Measurements from ENCODE around the gene SHC3.

Gene SHC3

GRCh38 chr9:89022902-89023301 is 155.7 kb downstream of the SHC3 start:
- Mint-ChIP-seq H3K27me3 (ENCODE audit: low read depth) (no peaks in the 10 kb centered on the region), H3K4me3 (no peak overlapping the region), H3K9me3 (peaks cover 6% of the 10 kb centered on the region), H3K4me1 (peaks cover 22% of the 10 kb centered on the region), H3K36me3 (ENCODE audit: low read depth) (no peaks in the 10 kb centered on the region), H3K27ac (peak overlapping the region in 2 of 3 experiments; percentile 67 to 89)
- no peak for TF ChIP-seq CTCF (IDR thresholded peaks at IDR 0.05; ENCODE audit: unreplicated experiment in 3 of 3)

- Mint-ChIP-seq H3K27me3 (ENCODE audit: low read depth) (no peaks in the 10 kb centered on the region), H3K27ac (peak overlapping the region; percentile 48 to 89 (median 67)), H3K4me1 (peaks cover 22% of the 10 kb centered on the region), H3K4me3 (no peak overlapping the region), H3K9me3 (peaks cover 9% of the 10 kb centered on the region), H3K36me3 (ENCODE audit: low read depth) (no peaks in the 10 kb centered on the region)
- no peak for TF ChIP-seq CTCF (IDR thresholded peaks at IDR 0.05; ENCODE audit: unreplicated experiment in 3 of 3)
These were observed 156.4 kb downstream of the SHC3 start for GRCh38 chr9:89022001-89022759.

- H3K27me3 Mint-ChIP-seq (ENCODE audit: low read depth) = no peaks in the 10 kb centered on the region
These were observed 157.3 kb downstream of the SHC3 start for GRCh38 chr9:89021154-89021803.

GRCh38 chr9:89020754-89021153 is 157.9 kb downstream of the SHC3 start:
- Mint-ChIP-seq H3K27ac (peak overlapping the region in 1 of 3 experiments; percentile 67), H3K27me3 (ENCODE audit: low read depth) (no peaks in the 10 kb centered on the region)

More at GRCh38 chr9:89021154-89021803, 157.3 kb downstream of the SHC3 start:
- peaks cover 22% of the 10 kb centered on the region for H3K4me1 Mint-ChIP-seq
- H3K27ac Mint-ChIP-seq = peak overlapping the region; percentile 59 to 89 (median 67)
- H3K36me3 Mint-ChIP-seq (ENCODE audit: low read depth) = no peaks in the 10 kb centered on the region
- H3K4me3 Mint-ChIP-seq = no peak overlapping the region
- peaks cover 9% of the 10 kb centered on the region for H3K9me3 Mint-ChIP-seq
- TF ChIP-seq CTCF (IDR thresholded peaks at IDR 0.05; ENCODE audit: unreplicated experiment in 3 of 3) = no peak

GRCh38 chr9:89015336-89015735 is 163.3 kb downstream of the SHC3 start:
- H3K9me3 Mint-ChIP-seq = peaks cover 13% of the 10 kb centered on the region
- TF ChIP-seq CTCF (IDR thresholded peaks at IDR 0.05; ENCODE audit: unreplicated experiment in 3 of 3) = no peak
- peak overlapping the region in 2 of 3 experiments; percentile 6 to 64 for H3K27ac Mint-ChIP-seq
- no peak overlapping the region for H3K4me3 Mint-ChIP-seq
- H3K4me1 Mint-ChIP-seq = peaks cover 5% of the 10 kb centered on the region
- no peaks in the 10 kb centered on the region for H3K27me3 Mint-ChIP-seq (ENCODE audit: low read depth)
- no peaks in the 10 kb centered on the region for H3K36me3 Mint-ChIP-seq (ENCODE audit: low read depth)

More at GRCh38 chr9:89020754-89021153, 157.9 kb downstream of the SHC3 start:
- Mint-ChIP-seq H3K36me3 (ENCODE audit: low read depth) (no peaks in the 10 kb centered on the region), H3K4me3 (no peak overlapping the region), H3K9me3 (peaks cover 10% of the 10 kb centered on the region), H3K4me1 (peaks cover 23% of the 10 kb centered on the region)
- no peak for TF ChIP-seq CTCF (IDR thresholded peaks at IDR 0.05; ENCODE audit: unreplicated experiment in 3 of 3)

All from nephron (organoid).